GM18505 (cell line): Measurements from ENCODE around the gene PTX4.

Source experiments
- ATAC-seq: cut with Tn5 transposase; IDR thresholded peaks from one replicate; pipeline ENCODE4 v1.9.1; 2021; ENCODE audit not compliant: unreplicated experiment
- POLR2A ChIP-seq: IDR thresholded peaks from 4 replicates; pipeline ENCODE4 v1.6.1; 2011; ENCODE audit warnings: borderline replicate concordance; ENCODE audit not compliant: insufficient read depth, insufficient read length; ENCODE audit errors: extremely low read depth

The PTX4 gene

GRCh38 chr16:1502092-1503004 is 13.6 kb upstream of the PTX4 start:
- no peak for TF ChIP-seq POLR2A
- no peak for ATAC-seq

GRCh38 chr16:1501630-1502029 is 12.9 kb upstream of the PTX4 start:
- TF ChIP-seq POLR2A = no peak
- no peak for ATAC-seq

GRCh38 chr16:1500465-1501150 is 11.9 kb upstream of the PTX4 start:
- no peak for TF ChIP-seq POLR2A
- ATAC-seq = no peak

GRCh38 chr16:1499756-1500464 is 11.2 kb upstream of the PTX4 start:
- ATAC-seq = no peak
- TF ChIP-seq POLR2A = no peak

- TF ChIP-seq POLR2A = no peak
- ATAC-seq = no peak
Measured at GRCh38 chr16:1498899-1499676, 10.3 kb upstream of the PTX4 start.

- no peak for TF ChIP-seq POLR2A
- ATAC-seq = no peak
Measured at GRCh38 chr16:1497014-1497598, 8.4 kb upstream of the PTX4 start.

GRCh38 chr16:1496464-1496863 is 7.7 kb upstream of the PTX4 start:
- no peak for TF ChIP-seq POLR2A

GRCh38 chr16:1495889-1496262 is 7.1 kb upstream of the PTX4 start:
- ATAC-seq = no peak
- no peak for TF ChIP-seq POLR2A

More at GRCh38 chr16:1496464-1496863, 7.7 kb upstream of the PTX4 start:
- ATAC-seq = no peak

GRCh38 chr16:1495211-1495888 is 6.6 kb upstream of the PTX4 start:
- TF ChIP-seq POLR2A = no peak
- no peak for ATAC-seq

GRCh38 chr16:1494711-1495110 is 6.0 kb upstream of the PTX4 start:
- TF ChIP-seq POLR2A = no peak
- no peak for ATAC-seq

GRCh38 chr16:1494129-1494640 is 5.4 kb upstream of the PTX4 start:
- no peak for TF ChIP-seq POLR2A

GRCh38 chr16:1493746-1494094 is 5.0 kb upstream of the PTX4 start:
- no peak for TF ChIP-seq POLR2A
- ATAC-seq = no peak

More at GRCh38 chr16:1494129-1494640, 5.4 kb upstream of the PTX4 start:
- no peak for ATAC-seq
